ENCODE results near the gene BUD13. TPM values are rescaled to one million over a fixed set of nuclear protein-coding genes. Genes with fewer than 3 reads are reported as not detected.

The BUD13 gene
- total and polyA plus RNA-seq, 2 experiments from 2014 or later: 17.0 to 24.8 TPM

DNA sequence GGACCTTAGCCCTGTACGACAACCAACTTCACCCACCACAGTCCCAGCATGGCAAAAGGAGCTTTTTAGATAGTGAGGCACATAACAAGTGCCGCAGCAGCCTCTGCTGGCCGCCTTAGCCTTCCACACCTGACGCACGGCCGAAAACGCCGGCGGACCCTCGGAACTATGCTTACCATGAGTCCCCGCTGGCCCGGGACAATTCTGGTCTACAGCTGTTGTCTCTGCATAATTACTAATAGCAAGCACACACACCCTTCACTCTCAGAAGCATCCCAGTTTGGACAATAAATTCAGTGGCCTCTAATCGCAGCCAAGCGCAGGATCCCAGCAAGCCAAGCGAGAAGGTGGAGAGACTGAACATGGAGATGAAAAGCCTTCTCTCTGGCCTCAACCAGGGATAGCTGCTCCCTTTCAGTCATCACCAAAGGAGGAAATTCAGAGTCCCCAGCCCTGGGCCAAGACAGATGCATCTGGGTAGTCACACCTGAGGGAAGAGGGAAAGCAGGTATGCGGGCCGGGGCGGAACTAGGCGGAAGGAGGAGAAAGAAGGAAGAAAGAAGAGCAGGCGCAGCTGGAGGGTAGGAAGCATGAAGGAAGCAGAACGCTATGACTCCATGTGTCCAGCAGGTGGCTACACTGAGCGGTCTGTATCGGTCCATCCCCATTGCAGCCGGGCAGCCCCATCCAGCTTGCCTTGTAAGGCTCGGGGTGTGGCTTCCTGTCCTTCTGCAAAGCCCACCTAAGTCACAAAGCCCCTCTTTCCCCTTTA, 40.3 kb downstream of the BUD13 start:
- Histone ChIP-seq H3K36me3 (ENCODE audit: insufficient read depth) (no peaks in the 10 kb centered on the region), H4K20me1 (replicated peaks; ENCODE audit: insufficient read depth) (no peaks in the 10 kb centered on the region), H3K27ac (ENCODE audit: low read depth) (no peak overlapping the region), H3K9me2 (ENCODE audit: insufficient read depth) (no peaks in the 10 kb centered on the region), H3K79me2 (replicated peaks; ENCODE audit: insufficient read depth) (no peaks in the 10 kb centered on the region), H3K4me1 (ENCODE audit: insufficient read depth) (peaks cover 33% of the 10 kb centered on the region), H2AFZ (peak overlapping the region; percentile 99), H3F3A (replicated peaks; ENCODE audit: low read depth) (peaks cover 12% of the 10 kb centered on the region; the same call in 1 of the 2 replicates), H3K27me3 (ENCODE audit: insufficient read depth) (no peaks in the 10 kb centered on the region), H3K4me3 (peak overlapping the region; percentile 62), H3K4me2 (peak overlapping the region; percentile 85)
- no peak overlapping the region for H3K27ac Mint-ChIP-seq
- TF ChIP-seq NANOG (IDR thresholded peaks at IDR 0.05; ENCODE audit: borderline replicate concordance): no peak
- no peak for TF ChIP-seq ZNF331 (CRISPR knock-in tag; IDR thresholded peaks at IDR 0.05; ENCODE audit: low read depth)
- no peak for TF ChIP-seq POLR2AphosphoS5 (IDR thresholded peaks at IDR 0.05; ENCODE audit: low read depth)
- TF ChIP-seq EZH2 (IDR thresholded peaks at IDR 0.05; ENCODE audit: low read depth, unreplicated experiment): no peak
- TF ChIP-seq, protein P1, sequence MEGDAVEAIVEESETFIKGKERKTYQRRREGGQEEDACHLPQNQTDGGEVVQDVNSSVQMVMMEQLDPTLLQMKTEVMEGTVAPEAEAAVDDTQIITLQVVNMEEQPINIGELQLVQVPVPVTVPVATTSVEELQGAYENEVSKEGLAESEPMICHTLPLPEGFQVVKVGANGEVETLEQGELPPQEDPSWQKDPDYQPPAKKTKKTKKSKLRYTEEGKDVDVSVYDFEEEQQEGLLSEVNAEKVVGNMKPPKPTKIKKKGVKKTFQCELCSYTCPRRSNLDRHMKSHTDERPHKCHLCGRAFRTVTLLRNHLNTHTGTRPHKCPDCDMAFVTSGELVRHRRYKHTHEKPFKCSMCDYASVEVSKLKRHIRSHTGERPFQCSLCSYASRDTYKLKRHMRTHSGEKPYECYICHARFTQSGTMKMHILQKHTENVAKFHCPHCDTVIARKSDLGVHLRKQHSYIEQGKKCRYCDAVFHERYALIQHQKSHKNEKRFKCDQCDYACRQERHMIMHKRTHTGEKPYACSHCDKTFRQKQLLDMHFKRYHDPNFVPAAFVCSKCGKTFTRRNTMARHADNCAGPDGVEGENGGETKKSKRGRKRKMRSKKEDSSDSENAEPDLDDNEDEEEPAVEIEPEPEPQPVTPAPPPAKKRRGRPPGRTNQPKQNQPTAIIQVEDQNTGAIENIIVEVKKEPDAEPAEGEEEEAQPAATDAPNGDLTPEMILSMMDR (conservative IDR thresholded peaks at IDR 0.05; ENCODE audit: low read depth in 2 of 2): peak; percentile 55 to 85
- H3K36me3 Mint-ChIP-seq (ENCODE audit: low read depth): no peaks in the 10 kb centered on the region
- H3K4me3 Mint-ChIP-seq: peak overlapping the region; percentile 69
- peak; percentile 84 for ATAC-seq
- DNase-seq (ENCODE audit: low spot score): peak; percentile 96
- H3K4me1 Mint-ChIP-seq: peaks cover 33% of the 10 kb centered on the region
- H3K9me3 Mint-ChIP-seq: no peaks in the 10 kb centered on the region; the same call in 2 of the 3 replicates
- H3K27me3 Mint-ChIP-seq (ENCODE audit: insufficient read depth, low read depth, poor library complexity): peaks cover 11% of the 10 kb centered on the region

DNA sequence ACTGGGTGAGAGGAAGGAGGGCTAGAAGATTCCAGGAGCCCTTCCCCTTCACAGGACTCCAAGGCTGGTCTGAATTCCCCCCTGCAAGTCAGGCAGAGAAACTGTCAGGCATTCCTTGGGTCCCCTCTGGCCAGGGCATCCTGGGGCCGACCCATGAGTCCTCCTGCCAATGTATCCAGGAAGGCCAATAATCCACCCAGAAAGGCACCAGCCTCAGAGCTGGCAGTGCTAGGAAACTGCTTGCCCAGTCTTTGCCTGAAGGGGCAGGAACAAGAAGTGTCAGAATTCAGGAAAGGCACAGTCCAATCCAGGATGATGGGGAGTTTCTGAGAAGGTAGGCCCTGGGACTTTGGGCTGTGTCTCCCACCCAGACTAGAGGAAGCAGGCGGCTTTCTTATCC, 41.0 kb downstream of the BUD13 start:
- Histone ChIP-seq H3K79me2 (replicated peaks; ENCODE audit: insufficient read depth) (no peaks in the 10 kb centered on the region), H3K4me1 (ENCODE audit: insufficient read depth) (peaks cover 33% of the 10 kb centered on the region), H3K27ac (ENCODE audit: low read depth) (no peak overlapping the region), H3F3A (replicated peaks; ENCODE audit: low read depth) (peaks cover 12% of the 10 kb centered on the region; the same call in 1 of the 2 replicates), H3K36me3 (ENCODE audit: insufficient read depth) (no peaks in the 10 kb centered on the region), H3K4me2 (no peak overlapping the region), H4K20me1 (replicated peaks; ENCODE audit: insufficient read depth) (no peaks in the 10 kb centered on the region), H3K9me2 (ENCODE audit: insufficient read depth) (no peaks in the 10 kb centered on the region), H3K27me3 (ENCODE audit: insufficient read depth) (no peaks in the 10 kb centered on the region), H3K4me3 (peak overlapping the region; percentile 62; the same call in 1 of the 2 replicates), H2AFZ (no peak overlapping the region)
- DNase-seq (ENCODE audit: low spot score) (no peak), ATAC-seq (peak; percentile 2; the same call in 1 of the 3 replicates)
- Mint-ChIP-seq H3K4me1 (peaks cover 33% of the 10 kb centered on the region), H3K36me3 (ENCODE audit: low read depth) (no peaks in the 10 kb centered on the region), H3K27ac (no peak overlapping the region), H3K27me3 (ENCODE audit: insufficient read depth, low read depth, poor library complexity) (peaks cover 11% of the 10 kb centered on the region), H3K9me3 (no peaks in the 10 kb centered on the region; the same call in 2 of the 3 replicates), H3K4me3 (no peak overlapping the region)
- TF ChIP-seq, protein P2, sequence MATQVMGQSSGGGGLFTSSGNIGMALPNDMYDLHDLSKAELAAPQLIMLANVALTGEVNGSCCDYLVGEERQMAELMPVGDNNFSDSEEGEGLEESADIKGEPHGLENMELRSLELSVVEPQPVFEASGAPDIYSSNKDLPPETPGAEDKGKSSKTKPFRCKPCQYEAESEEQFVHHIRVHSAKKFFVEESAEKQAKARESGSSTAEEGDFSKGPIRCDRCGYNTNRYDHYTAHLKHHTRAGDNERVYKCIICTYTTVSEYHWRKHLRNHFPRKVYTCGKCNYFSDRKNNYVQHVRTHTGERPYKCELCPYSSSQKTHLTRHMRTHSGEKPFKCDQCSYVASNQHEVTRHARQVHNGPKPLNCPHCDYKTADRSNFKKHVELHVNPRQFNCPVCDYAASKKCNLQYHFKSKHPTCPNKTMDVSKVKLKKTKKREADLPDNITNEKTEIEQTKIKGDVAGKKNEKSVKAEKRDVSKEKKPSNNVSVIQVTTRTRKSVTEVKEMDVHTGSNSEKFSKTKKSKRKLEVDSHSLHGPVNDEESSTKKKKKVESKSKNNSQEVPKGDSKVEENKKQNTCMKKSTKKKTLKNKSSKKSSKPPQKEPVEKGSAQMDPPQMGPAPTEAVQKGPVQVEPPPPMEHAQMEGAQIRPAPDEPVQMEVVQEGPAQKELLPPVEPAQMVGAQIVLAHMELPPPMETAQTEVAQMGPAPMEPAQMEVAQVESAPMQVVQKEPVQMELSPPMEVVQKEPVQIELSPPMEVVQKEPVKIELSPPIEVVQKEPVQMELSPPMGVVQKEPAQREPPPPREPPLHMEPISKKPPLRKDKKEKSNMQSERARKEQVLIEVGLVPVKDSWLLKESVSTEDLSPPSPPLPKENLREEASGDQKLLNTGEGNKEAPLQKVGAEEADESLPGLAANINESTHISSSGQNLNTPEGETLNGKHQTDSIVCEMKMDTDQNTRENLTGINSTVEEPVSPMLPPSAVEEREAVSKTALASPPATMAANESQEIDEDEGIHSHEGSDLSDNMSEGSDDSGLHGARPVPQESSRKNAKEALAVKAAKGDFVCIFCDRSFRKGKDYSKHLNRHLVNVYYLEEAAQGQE (IDR thresholded peaks at IDR 0.05; ENCODE audit: unreplicated experiment): no peak
- no peak for TF ChIP-seq EZH2phosphoT487 (IDR thresholded peaks at IDR 0.05; ENCODE audit: unreplicated experiment)
- TF ChIP-seq, protein P1 (conservative IDR thresholded peaks at IDR 0.05; ENCODE audit: low read depth in 2 of 2): no peak
- TF ChIP-seq CREB1 (CRISPR knock-in tag; IDR thresholded peaks at IDR 0.05; ENCODE audit: low read depth): no peak
